Measurements from ENCODE around the gene RAB27B.

The RAB27B gene

GRCh38 chr18:54786206-54786605 lies 42.1 kb upstream of the RAB27B start:
- no peak overlapping the region for H3K27ac ChIP-seq
- H3K4me1 ChIP-seq (ENCODE audit: low read depth, poor library complexity, severe bottlenecking) = no peaks in the 10 kb centered on the region
- no peak overlapping the region for H3K9ac ChIP-seq
- H3K4me2 ChIP-seq = no peak overlapping the region
- no peak overlapping the region for H2AFZ ChIP-seq (ENCODE audit: low read depth)
- H3K36me3 ChIP-seq (ENCODE audit: insufficient read depth) = no peaks in the 10 kb centered on the region
- no peak overlapping the region for H3K4me3 ChIP-seq (IDR thresholded peaks at IDR 0.05; ENCODE audit: insufficient read depth, low read depth, low read length)
- H4K20me1 ChIP-seq (ENCODE audit: insufficient read depth) = no peaks in the 10 kb centered on the region
- TF ChIP-seq CTCF (conservative IDR thresholded peaks at IDR 0.05; ENCODE audit: low read depth, low read length) = no peak
- no peaks in the 10 kb centered on the region for H3K79me2 ChIP-seq (ENCODE audit: insufficient read depth, low read depth)
- no peaks in the 10 kb centered on the region for H3K27me3 ChIP-seq (ENCODE audit: insufficient read depth, low read depth)

GRCh38 chr18:54787121-54787520 lies 41.2 kb upstream of the RAB27B start:
- Histone ChIP-seq H3K27ac (no peak overlapping the region), H4K20me1 (ENCODE audit: insufficient read depth) (no peaks in the 10 kb centered on the region), H3K4me2 (no peak overlapping the region), H3K9ac (no peak overlapping the region), H3K4me1 (ENCODE audit: low read depth, poor library complexity, severe bottlenecking) (no peaks in the 10 kb centered on the region), H3K4me3 (IDR thresholded peaks at IDR 0.05; ENCODE audit: insufficient read depth, low read depth, low read length) (no peak overlapping the region), H3K79me2 (ENCODE audit: insufficient read depth, low read depth) (no peaks in the 10 kb centered on the region), H3K36me3 (ENCODE audit: insufficient read depth) (no peaks in the 10 kb centered on the region), H2AFZ (ENCODE audit: low read depth) (no peak overlapping the region), H3K27me3 (ENCODE audit: insufficient read depth, low read depth) (no peaks in the 10 kb centered on the region)
- TF ChIP-seq CTCF (conservative IDR thresholded peaks at IDR 0.05; ENCODE audit: low read depth, low read length) = no peak

GRCh38 chr18:54787616-54788015 lies 40.7 kb upstream of the RAB27B start:
- no peaks in the 10 kb centered on the region for H3K4me1 ChIP-seq (ENCODE audit: low read depth, poor library complexity, severe bottlenecking)
- H3K79me2 ChIP-seq (ENCODE audit: insufficient read depth, low read depth) = no peaks in the 10 kb centered on the region
- H3K36me3 ChIP-seq (ENCODE audit: insufficient read depth) = no peaks in the 10 kb centered on the region
- H3K4me2 ChIP-seq = no peak overlapping the region
- no peak overlapping the region for H2AFZ ChIP-seq (ENCODE audit: low read depth)
- H3K9ac ChIP-seq = no peak overlapping the region
- no peak overlapping the region for H3K27ac ChIP-seq
- H4K20me1 ChIP-seq (ENCODE audit: insufficient read depth) = no peaks in the 10 kb centered on the region
- H3K4me3 ChIP-seq (IDR thresholded peaks at IDR 0.05; ENCODE audit: insufficient read depth, low read depth, low read length) = no peak overlapping the region
- TF ChIP-seq CTCF (conservative IDR thresholded peaks at IDR 0.05; ENCODE audit: low read depth, low read length) = no peak
- no peaks in the 10 kb centered on the region for H3K27me3 ChIP-seq (ENCODE audit: insufficient read depth, low read depth)

GRCh38 chr18:54790109-54790508 lies 38.2 kb upstream of the RAB27B start:
- no peak overlapping the region for H3K4me2 ChIP-seq
- no peak overlapping the region for H3K27ac ChIP-seq
- no peaks in the 10 kb centered on the region for H4K20me1 ChIP-seq (ENCODE audit: insufficient read depth)
- no peaks in the 10 kb centered on the region for H3K27me3 ChIP-seq (ENCODE audit: insufficient read depth, low read depth)
- TF ChIP-seq CTCF (conservative IDR thresholded peaks at IDR 0.05; ENCODE audit: low read depth, low read length) = no peak
- no peak overlapping the region for H3K9ac ChIP-seq
- no peaks in the 10 kb centered on the region for H3K79me2 ChIP-seq (ENCODE audit: insufficient read depth, low read depth)
- no peaks in the 10 kb centered on the region for H3K4me1 ChIP-seq (ENCODE audit: low read depth, poor library complexity, severe bottlenecking)
- H3K4me3 ChIP-seq (IDR thresholded peaks at IDR 0.05; ENCODE audit: insufficient read depth, low read depth, low read length) = no peak overlapping the region
- no peaks in the 10 kb centered on the region for H3K36me3 ChIP-seq (ENCODE audit: insufficient read depth)
- no peak overlapping the region for H2AFZ ChIP-seq (ENCODE audit: low read depth)

GRCh38 chr18:54791657-54792056 lies 36.6 kb upstream of the RAB27B start:
- Histone ChIP-seq H3K4me3 (IDR thresholded peaks at IDR 0.05; ENCODE audit: insufficient read depth, low read depth, low read length) (no peak overlapping the region), H3K27me3 (ENCODE audit: insufficient read depth, low read depth) (no peaks in the 10 kb centered on the region), H3K4me1 (ENCODE audit: low read depth, poor library complexity, severe bottlenecking) (no peaks in the 10 kb centered on the region), H3K9ac (no peak overlapping the region), H3K4me2 (no peak overlapping the region), H3K27ac (no peak overlapping the region), H2AFZ (ENCODE audit: low read depth) (no peak overlapping the region), H3K36me3 (ENCODE audit: insufficient read depth) (no peaks in the 10 kb centered on the region), H4K20me1 (ENCODE audit: insufficient read depth) (no peaks in the 10 kb centered on the region), H3K79me2 (ENCODE audit: insufficient read depth, low read depth) (no peaks in the 10 kb centered on the region)
- TF ChIP-seq CTCF (conservative IDR thresholded peaks at IDR 0.05; ENCODE audit: low read depth, low read length) = no peak

Measured in KMS-11 (cell line).